KOPT-K1 (cell line): ENCODE measurements around the gene FBLN5.
"Not testable (repeated sequence)": the region's sequence is repeated elsewhere in the genome, so short reads cannot be mapped to it uniquely, and the experiment has no call there.

Experiments used
- H3K27ac ChIP-seq: fragments of 200-600 bp; sonication (generic); 2 replicates; pipeline ENCODE4 v1.5.1; 2016; ENCODE audit warnings: antibody characterized with exemption, mild to moderate bottlenecking, low read depth, low read length; ENCODE audit not compliant: poor library complexity, severe bottlenecking
- H3K36me3 ChIP-seq: fragments of 200-600 bp; sonication (generic); 2 replicates; pipeline ENCODE4 v1.5.1; 2017; ENCODE audit warnings: antibody characterized with exemption, mild to moderate bottlenecking, low read length, moderate library complexity; ENCODE audit not compliant: insufficient read depth
- H3K9me3 ChIP-seq: fragments of 200-600 bp; sonication (generic); 2 replicates; pipeline ENCODE4 v1.5.1; 2017; ENCODE audit warnings: antibody characterized with exemption, low read length, mild to moderate bottlenecking; ENCODE audit not compliant: insufficient read depth, poor library complexity, severe bottlenecking

Gene FBLN5

DNA sequence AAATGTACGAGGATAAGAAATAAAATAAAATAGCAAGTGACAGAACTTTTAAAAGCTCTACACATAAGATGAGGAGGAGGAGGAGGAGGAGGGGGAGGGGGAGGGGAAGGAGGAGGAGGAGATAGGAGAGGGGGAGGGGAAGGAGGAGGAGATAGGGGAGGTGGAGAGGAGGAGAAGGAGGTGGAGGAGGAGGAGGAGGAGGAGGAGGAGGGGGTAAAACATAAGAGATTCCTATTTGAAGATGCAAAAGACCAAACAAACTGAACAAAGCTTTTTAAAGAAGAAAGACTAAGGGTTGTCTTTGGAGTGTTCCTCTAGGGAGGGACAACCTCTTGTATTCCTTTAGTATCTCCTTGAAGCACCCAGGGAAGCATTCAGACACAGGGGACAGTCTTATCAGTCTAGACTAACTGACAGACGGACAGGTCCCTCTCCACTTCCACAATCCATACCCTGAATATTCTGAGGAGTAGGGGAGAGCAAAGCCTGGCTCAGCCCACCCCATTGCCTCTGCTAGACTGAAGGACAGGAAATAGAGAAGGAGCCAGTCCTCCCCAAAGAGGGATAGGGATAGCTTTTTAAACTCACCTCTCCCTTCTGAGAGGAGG is 93.1 kb downstream of the FBLN5 start:
- Histone ChIP-seq H3K36me3 (no peaks in the 10 kb centered on the region), H3K27ac (no peak overlapping the region), H3K9me3 (no peaks in the 10 kb centered on the region)

DNA sequence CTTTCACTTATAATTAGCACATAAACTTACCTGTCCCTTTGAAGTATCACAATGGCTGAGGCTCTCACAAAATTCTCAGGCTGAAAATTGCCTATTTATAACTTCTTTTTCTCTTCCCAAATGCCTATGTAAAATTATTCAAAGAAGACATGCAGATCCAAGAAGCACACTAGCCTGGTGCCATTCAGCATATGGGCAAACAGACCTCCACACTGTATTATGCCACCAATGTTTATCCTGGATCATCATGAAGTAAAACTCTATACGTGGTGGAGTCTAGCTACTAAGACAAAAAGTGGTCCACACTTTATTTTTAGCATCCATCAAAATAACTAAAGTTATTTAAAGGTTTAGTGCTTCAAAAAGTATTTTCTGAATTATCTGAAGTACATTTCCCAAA is 95.9 kb downstream of the FBLN5 start:
- H3K36me3 ChIP-seq, result no peaks in the 10 kb centered on the region
- no peak overlapping the region for H3K27ac ChIP-seq
- no peaks in the 10 kb centered on the region for H3K9me3 ChIP-seq

DNA sequence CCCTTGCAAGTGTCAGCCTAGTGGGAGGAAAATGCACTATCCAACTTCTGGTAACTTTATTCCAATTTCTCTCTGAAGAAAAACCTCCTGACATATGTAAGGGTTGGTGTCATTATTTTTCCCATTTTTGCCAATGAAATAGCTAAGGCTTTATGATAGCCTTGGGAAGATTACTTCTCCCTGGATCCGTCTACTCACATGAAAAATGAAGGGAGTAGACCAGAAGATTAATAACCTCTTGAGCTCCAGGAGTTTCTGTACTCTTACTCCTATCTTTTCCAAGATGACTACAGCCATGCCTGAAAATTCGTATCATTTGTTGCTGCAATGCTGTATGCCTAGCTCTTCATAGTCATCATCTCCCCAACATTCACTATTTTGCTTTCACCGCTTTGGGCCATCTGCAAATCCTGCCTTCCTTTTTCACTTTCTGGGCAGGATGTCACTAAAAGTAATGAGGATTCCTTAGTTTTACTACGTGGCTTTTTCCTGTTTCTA is 98.9 kb downstream of the FBLN5 start:
- H3K9me3 ChIP-seq, result no peaks in the 10 kb centered on the region

DNA sequence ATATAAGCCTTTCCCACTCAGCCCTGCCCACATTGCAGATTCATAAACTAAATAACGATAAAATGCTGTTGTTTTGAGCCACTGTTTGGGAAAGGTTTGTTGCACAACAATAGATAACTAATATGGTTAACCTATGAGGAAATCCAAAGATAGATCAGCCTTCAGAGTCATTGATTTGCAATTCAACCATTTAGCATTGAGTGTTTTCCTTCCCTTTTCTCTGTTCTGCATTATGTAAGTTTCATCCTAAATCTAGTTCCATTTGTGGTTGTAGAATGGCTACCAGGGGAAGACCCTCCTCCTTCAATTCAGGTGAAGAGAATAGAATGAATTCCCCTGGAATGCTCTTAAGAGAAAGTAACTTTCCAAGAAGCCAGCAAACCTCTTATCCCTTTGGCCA is 99.8 kb downstream of the FBLN5 start:
- no peaks in the 10 kb centered on the region for H3K9me3 ChIP-seq
- H3K27ac ChIP-seq, result no peak overlapping the region
- H3K36me3 ChIP-seq, result no peaks in the 10 kb centered on the region

More for the DNA sequence above, 98.9 kb downstream of the FBLN5 start:
- no peak overlapping the region for H3K27ac ChIP-seq
- H3K36me3 ChIP-seq, result no peaks in the 10 kb centered on the region

DNA sequence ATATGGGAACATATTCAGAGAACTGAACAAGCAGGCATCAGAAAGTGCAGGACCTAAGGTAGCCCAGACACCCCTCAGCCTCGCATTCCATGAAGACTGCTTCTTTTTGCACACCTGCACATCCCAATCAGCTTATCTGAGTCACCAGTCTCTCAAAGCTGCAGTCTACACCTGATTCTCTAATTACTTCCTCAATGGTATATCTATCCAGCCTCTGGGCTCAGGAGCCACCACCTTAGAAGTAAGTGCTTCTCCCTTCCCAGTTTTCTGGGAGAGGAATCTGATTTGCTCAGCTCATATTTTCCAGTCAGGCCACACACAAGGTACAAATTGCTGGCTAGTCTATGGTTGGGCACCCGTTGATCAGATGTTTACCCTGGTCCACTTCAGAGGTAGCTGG is 101.8 kb downstream of the FBLN5 start:
- Histone ChIP-seq H3K9me3 (no peaks in the 10 kb centered on the region), H3K36me3 (no peaks in the 10 kb centered on the region), H3K27ac (no peak overlapping the region)

DNA sequence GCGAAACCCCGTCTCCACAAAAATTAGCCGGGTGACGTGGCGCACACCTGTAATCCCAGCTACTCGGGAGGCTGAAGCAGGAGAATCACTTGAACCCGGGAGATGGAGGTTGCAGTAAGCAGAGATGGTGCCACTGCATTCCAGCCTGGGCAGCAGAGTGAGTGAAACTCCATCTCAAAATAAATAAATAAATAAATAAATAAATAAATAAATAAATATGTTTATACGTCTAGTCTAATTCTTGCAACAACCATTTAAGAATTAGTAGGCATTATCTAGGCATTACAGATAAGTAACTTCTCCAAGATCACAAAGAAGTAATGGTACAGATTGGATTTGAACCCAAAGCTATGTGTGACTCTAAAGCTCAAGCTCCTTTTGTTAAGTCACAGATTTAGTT is 102.4 kb downstream of the FBLN5 start:
- H3K9me3 ChIP-seq, H3K27ac ChIP-seq, H3K36me3 ChIP-seq: not testable (repeated sequence)

DNA sequence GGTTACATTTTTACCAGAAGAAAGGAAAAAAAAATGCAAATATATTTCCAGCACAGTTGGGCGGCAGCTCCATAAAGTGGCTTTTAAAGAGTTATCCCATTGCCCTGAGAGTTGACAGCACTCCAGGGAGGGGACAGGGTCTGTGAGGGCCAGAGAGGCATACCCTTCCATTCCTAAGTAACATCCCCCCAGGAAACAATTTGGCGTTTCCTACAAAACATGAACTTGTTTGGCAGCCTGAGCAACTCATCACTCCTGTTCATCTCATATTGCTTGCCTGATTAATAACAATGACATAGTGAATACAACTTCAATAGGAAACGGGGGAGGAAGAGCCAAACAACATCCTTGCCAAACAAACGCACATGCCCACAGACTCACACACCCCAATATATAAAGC is 103.5 kb downstream of the FBLN5 start:
- Histone ChIP-seq H3K9me3 (no peaks in the 10 kb centered on the region), H3K27ac (no peak overlapping the region), H3K36me3 (no peaks in the 10 kb centered on the region)

DNA sequence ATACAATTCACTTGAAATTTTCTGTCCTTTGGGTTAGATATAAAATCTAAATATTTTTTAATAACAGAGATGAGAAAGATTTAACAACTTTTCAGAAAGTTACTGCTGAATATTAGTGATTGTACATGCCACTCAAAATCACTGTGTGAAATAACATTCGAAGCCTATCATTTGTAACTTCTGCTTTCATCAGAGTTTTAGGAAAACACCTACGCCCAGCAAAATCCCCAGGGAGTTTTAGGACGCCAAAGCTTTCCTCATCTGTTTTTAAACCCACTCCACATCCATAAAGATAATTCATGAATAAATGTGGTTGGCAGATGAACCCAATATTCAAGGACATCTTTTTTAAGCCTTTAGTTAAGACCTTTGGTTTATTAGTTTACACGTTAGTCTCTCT is 104.1 kb downstream of the FBLN5 start:
- H3K27ac ChIP-seq, result no peak overlapping the region
- no peaks in the 10 kb centered on the region for H3K36me3 ChIP-seq
- no peaks in the 10 kb centered on the region for H3K9me3 ChIP-seq

DNA sequence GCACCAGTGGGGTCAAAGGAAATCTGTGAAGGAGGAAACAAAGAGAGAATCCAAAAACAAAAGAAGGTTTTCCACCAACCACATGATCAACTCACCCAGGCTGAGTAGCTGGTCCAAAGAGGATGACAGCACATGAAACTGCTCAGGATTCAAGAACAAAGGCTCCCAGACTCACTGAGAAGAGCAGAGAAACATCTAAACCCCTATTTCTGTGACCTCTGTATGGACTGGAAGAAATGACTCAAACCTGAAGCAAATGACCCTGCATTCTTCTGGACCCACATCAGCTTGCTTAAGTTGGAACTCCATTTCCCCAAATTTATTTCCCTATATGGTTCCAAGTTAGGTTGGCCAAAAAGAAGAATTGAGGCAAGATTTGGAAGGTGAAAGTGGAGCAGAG is 106.4 kb downstream of the FBLN5 start:
- Histone ChIP-seq H3K27ac (no peak overlapping the region), H3K9me3 (no peaks in the 10 kb centered on the region), H3K36me3 (no peaks in the 10 kb centered on the region)

DNA sequence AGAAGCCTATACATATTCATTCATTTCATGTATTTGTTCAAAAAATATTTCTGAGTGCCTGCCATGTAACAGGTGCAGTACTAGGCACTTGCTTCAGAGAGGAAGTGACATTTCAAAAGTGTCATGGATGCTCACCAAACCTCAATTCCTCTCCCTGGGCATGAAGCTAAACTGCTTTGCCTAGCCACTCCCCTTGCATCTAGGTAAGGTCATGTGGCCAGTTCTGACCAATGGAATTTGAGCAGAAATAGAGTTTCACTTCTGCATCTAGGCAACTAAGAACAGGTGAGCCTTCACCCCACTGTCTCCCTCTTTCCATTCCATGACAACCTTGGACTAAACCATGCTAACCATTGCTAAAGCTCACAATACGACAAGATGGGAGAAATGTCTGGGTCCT is 107.7 kb downstream of the FBLN5 start:
- Histone ChIP-seq H3K36me3 (no peaks in the 10 kb centered on the region), H3K9me3 (no peaks in the 10 kb centered on the region), H3K27ac (no peak overlapping the region)

DNA sequence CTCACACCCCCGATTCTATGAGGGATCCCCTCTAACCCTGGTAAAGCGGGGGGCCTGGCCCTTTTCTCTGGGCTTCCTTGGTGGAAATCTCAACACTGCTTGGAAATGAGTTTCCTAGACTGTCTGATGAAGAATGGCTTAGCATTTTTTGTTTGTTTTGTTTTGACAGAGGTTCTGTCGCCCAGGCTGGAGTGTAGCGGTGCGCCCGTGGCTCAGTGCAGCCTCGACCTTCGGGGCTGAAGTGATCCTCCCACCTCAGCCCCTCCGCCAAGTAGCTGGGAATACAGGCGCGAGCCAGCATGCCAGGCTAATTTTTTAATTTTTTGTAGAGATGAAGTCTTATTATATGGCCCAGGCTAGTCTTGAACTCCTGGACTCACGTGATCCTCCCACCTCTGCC is 110.4 kb downstream of the FBLN5 start:
- Histone ChIP-seq H3K36me3 (no peaks in the 10 kb centered on the region), H3K9me3 (no peaks in the 10 kb centered on the region), H3K27ac (no peak overlapping the region)

DNA sequence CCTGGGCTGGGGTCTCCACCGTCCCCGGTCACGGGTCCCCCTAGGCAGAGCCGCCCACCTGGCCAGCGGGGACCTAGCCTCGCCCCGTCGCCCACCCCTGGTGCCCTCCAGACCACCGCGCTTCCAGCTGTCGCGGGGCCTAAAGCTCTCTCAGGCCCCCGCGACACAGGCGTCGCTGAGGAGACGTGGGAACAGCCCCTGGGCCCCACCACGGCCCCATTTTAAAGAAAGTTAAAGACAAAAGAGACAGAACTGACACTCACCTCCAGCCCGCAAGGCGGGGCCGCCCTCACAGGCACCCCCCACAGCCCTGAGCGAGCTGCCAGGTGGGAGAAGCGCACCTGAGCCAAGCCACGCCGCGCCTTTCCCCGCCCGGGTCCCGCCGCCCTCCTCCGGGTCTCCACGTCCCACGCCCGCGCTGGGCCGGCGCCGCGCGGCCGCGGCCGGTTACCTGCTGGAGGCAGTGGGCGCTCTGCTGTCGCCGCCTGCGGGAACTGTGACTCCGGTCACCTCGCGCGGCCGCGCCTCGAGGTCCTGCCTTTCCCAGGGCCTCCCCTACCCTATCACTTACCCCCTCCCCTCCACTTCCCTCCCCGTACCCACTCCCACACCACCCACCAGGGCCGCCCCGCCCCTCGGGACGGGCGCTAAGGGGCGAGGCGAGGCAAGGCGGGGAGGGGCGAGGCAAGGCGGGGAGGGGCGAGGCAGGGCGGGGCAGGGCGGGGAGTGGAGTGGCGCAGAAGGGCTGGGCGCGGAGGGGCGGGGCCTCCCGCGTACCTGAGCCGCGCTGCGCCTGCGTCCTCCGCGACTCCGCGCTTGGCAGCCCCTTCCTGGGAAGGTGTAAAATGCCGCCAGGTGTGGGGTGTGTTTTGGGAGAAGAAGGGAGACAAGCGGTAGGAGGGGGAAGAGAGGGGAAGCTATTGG is 111.3 kb downstream of the FBLN5 start:
- H3K27ac ChIP-seq, result no peak overlapping the region
- no peaks in the 10 kb centered on the region for H3K36me3 ChIP-seq
- no peaks in the 10 kb centered on the region for H3K9me3 ChIP-seq

DNA sequence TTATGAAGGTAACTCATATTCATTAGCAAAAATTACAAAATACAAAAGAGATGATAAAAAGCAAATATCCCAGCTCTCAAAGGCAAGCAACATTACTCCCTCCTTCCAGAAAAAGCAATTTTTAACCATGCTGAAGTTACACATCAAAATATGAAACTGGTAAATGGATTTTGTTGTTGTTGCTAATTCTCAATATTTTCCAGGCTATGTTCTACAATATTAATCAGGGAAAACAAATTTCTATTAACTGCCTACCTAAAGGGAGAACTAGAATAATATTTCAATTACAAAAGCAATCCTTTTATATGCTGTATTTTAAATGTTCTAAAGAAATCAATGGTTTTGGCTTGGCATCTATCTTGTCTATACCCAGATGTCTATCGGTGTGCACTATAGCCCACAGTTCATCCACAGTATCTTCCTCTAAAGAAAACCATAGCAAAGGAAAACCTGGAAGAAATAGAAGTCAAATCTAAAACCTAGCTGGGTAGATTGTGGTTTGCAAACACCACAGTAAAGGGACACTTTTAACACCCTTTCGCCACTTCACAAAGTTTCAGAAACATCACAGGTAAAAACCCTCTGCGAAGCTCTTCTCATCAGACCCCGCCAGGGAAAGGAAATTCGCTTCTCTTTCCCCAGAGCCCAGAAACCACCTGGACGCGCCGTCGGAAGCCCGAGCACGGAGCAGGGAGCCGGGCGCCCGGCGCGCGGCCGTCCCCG is 112.1 kb downstream of the FBLN5 start:
- no peak overlapping the region for H3K27ac ChIP-seq
- H3K9me3 ChIP-seq, result no peaks in the 10 kb centered on the region
- no peaks in the 10 kb centered on the region for H3K36me3 ChIP-seq

DNA sequence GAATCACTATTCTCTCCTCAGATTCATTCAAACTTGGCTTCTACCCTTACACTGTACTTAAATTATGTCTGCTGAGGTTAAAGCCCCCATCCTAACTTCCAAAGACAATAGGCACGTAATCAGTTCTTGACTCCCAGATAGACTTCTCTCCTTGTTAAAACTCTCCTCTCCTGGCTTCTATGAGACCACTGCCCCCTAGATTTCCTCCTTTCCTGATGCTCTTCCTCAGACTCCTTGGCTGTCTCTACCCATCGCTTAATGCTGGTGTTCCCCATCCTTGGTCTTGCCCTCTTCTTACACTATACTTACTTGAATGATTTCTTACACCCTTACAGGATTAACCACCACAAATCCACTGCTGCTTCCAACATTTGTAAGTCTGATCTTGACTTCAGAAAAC is 112.9 kb downstream of the FBLN5 start:
- no peaks in the 10 kb centered on the region for H3K9me3 ChIP-seq
- no peaks in the 10 kb centered on the region for H3K36me3 ChIP-seq
- H3K27ac ChIP-seq, result no peak overlapping the region

DNA sequence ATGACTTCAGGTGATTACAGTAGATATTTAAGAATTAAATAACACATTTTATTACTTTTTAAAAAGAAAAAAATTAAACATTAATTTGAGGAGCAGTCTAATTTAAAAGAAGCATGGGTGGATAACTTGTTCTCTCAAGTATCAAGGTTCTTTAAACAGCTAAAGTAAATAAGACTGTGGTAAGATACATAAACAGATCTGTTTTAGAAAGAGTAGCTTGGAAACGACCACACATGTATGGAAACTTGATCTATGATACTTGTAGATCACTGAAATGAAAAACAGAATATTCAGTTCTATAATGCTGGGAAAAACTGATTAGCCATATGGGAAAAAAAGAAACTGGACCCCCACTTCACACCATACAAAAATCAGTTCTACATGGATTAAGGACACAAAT is 116.2 kb downstream of the FBLN5 start:
- Histone ChIP-seq H3K36me3 (no peaks in the 10 kb centered on the region), H3K9me3 (no peaks in the 10 kb centered on the region), H3K27ac (no peak overlapping the region)
